Measurements from ENCODE around the gene RASGRP3. TPM values are rescaled to one million over a fixed set of nuclear protein-coding genes. Genes with fewer than 3 reads are reported as not detected.

The RASGRP3 gene
- total and polyA plus RNA-seq, 2 of the 13 experiments (the other 11 are each of a cell fraction or from before 2014, with no cell fraction given): 0.01 TPM; not detected in 1

- TF ChIP-seq, protein P1, sequence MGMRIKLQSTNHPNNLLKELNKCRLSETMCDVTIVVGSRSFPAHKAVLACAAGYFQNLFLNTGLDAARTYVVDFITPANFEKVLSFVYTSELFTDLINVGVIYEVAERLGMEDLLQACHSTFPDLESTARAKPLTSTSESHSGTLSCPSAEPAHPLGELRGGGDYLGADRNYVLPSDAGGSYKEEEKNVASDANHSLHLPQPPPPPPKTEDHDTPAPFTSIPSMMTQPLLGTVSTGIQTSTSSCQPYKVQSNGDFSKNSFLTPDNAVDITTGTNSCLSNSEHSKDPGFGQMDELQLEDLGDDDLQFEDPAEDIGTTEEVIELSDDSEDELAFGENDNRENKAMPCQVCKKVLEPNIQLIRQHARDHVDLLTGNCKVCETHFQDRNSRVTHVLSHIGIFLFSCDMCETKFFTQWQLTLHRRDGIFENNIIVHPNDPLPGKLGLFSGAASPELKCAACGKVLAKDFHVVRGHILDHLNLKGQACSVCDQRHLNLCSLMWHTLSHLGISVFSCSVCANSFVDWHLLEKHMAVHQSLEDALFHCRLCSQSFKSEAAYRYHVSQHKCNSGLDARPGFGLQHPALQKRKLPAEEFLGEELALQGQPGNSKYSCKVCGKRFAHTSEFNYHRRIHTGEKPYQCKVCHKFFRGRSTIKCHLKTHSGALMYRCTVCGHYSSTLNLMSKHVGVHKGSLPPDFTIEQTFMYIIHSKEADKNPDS (CRISPR knock-in tag; IDR thresholded peaks at IDR 0.05): peak; percentile 5; the same call in 1 of the 2 replicates
- TF ChIP-seq ZFX (CRISPR knock-in tag; IDR thresholded peaks at IDR 0.05; ENCODE audit: low read depth): peak; percentile 52
- no peak for TF ChIP-seq EZH2 (conservative IDR thresholded peaks at IDR 0.05; ENCODE audit: low read depth, low read length)
- TF ChIP-seq ZNF414 (CRISPR knock-in tag; IDR thresholded peaks at IDR 0.05): 0 out of 2 replicates have a peak, but pooled peaks have one; percentile 25
- 0 out of 2 replicates have a peak, but pooled peaks have one; percentile 4 for TF ChIP-seq ZNF7 (CRISPR knock-in tag; IDR thresholded peaks at IDR 0.05)
- TF ChIP-seq ZNF275 (CRISPR knock-in tag; IDR thresholded peaks at IDR 0.05; ENCODE audit: borderline replicate concordance): peak; percentile 12; the same call in 1 of the 2 replicates
- TF ChIP-seq ZNF207 (IDR thresholded peaks at IDR 0.05; ENCODE audit: borderline replicate concordance): peak; percentile 55; the same call in 1 of the 2 replicates
- 0 out of 2 replicates have a peak, but pooled peaks have one; percentile 1 for TF ChIP-seq SP5 (CRISPR knock-in tag; IDR thresholded peaks at IDR 0.05; ENCODE audit: borderline replicate concordance, low read depth)
- TF ChIP-seq ZNF777 (CRISPR knock-in tag; IDR thresholded peaks at IDR 0.05): peak; percentile 16; the same call in 1 of the 2 replicates
- TF ChIP-seq, protein P2, sequence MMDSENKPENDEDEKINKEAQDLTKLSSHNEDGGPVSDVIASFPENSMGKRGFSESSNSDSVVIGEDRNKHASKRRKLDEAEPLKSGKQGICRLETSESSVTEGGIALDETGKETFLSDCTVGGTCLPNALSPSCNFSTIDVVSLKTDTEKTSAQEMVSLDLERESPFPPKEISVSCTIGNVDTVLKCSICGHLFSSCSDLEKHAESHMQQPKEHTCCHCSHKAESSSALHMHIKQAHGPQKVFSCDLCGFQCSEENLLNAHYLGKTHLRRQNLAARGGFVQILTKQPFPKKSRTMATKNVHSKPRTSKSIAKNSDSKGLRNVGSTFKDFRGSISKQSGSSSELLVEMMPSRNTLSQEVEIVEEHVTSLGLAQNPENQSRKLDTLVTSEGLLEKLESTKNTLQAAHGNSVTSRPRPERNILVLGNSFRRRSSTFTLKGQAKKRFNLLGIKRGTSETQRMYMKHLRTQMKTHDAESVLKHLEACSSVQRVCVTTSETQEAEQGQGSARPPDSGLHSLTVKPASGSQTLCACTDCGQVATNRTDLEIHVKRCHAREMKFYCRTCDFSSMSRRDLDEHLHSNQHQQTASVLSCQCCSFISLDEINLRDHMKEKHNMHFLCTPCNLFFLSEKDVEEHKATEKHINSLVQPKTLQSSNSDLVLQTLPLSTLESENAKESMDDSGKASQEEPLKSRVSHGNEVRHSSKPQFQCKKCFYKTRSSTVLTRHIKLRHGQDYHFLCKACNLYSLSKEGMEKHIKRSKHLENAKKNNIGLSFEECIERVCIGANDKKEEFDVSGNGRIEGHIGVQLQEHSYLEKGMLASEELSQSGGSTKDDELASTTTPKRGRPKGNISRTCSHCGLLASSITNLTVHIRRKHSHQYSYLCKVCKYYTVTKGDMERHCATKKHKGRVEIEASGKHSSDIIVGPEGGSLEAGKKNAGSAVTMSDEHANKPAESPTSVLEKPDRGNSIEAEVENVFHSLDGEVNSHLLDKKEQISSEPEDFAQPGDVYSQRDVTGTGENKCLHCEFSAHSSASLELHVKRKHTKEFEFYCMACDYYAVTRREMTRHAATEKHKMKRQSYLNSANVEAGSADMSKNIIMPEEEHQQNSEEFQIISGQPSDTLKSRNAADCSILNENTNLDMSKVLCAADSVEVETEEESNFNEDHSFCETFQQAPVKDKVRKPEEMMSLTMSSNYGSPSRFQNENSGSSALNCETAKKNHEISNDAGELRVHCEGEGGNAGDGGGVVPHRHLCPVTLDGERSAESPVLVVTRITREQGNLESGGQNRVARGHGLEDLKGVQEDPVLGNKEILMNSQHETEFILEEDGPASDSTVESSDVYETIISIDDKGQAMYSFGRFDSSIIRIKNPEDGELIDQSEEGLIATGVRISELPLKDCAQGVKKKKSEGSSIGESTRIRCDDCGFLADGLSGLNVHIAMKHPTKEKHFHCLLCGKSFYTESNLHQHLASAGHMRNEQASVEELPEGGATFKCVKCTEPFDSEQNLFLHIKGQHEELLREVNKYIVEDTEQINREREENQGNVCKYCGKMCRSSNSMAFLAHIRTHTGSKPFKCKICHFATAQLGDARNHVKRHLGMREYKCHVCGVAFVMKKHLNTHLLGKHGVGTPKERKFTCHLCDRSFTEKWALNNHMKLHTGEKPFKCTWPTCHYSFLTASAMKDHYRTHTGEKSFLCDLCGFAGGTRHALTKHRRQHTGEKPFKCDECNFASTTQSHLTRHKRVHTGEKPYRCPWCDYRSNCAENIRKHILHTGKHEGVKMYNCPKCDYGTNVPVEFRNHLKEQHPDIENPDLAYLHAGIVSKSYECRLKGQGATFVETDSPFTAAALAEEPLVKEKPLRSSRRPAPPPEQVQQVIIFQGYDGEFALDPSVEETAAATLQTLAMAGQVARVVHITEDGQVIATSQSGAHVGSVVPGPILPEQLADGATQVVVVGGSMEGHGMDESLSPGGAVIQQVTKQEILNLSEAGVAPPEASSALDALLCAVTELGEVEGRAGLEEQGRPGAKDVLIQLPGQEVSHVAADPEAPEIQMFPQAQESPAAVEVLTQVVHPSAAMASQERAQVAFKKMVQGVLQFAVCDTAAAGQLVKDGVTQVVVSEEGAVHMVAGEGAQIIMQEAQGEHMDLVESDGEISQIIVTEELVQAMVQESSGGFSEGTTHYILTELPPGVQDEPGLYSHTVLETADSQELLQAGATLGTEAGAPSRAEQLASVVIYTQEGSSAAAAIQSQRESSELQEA (CRISPR knock-in tag; IDR thresholded peaks at IDR 0.05; ENCODE audit: not compliant biosample characterization): peak; percentile 41
- 0 out of 2 replicates have a peak, but pooled peaks have one; percentile 28 for TF ChIP-seq ARNTL (CRISPR knock-in tag; IDR thresholded peaks at IDR 0.05)
- peak; percentile 45; the same call in 1 of the 2 replicates for TF ChIP-seq ZIK1 (CRISPR knock-in tag; IDR thresholded peaks at IDR 0.05; ENCODE audit: borderline replicate concordance, low read depth)
- TF ChIP-seq ZNF101 (CRISPR knock-in tag; IDR thresholded peaks at IDR 0.05; ENCODE audit: borderline replicate concordance, low read depth): 0 out of 2 replicates have a peak, but pooled peaks have one; percentile 44
- peak; percentile 62; the same call in 1 of the 2 replicates for TF ChIP-seq ZNF543 (CRISPR knock-in tag; IDR thresholded peaks at IDR 0.05)
- TF ChIP-seq RARG (CRISPR knock-in tag; IDR thresholded peaks at IDR 0.05; ENCODE audit: low read depth): peak; percentile 79; the same call in 1 of the 2 replicates
- TF ChIP-seq HIVEP1 (CRISPR knock-in tag; IDR thresholded peaks at IDR 0.05): peak; percentile 68; the same call in 1 of the 2 replicates
These were observed 122.2 kb downstream of the RASGRP3 start (continued) for GRCh38 chr2:33598561-33599174.
